IMR-90 (cell line): ENCODE results near the gene GABRA4. TPM values are rescaled to one million over a fixed set of nuclear protein-coding genes. Genes with fewer than 3 reads are reported as not detected.

Experiments
- ATAC-seq: fragments of 200-7000 bp; cut with Tn5 transposase; 2 replicates; pipeline ENCODE4 v1.9.1; 2020; ENCODE audit warnings: low read depth, mild to moderate bottlenecking, moderate library complexity
- BruUV-seq: library from RNA; stranded (reverse); fragments of 400-500 nt; replicated peaks from 2 replicates; lab custom pipeline; 2021; lab: Mats Ljungman, UMichigan
- CTCF ChIA-PET: fragments of 300-600 bp; formaldehyde crosslinking; extraction: SDS; loops from one replicate; lab custom pipeline; 2021; ENCODE audit warnings: antibody characterized with exemption; lab: Yijun Ruan, JAX
- POLR2A ChIA-PET: fragments of 300-600 bp; sonication (Branson Sonifier 250); formaldehyde crosslinking; loops from one replicate; lab custom pipeline; 2022; ENCODE audit warnings: antibody characterized with exemption; ENCODE audit not compliant: unreplicated experiment; lab: Charles Lee
- DNase-seq: peaks from one replicate; pipeline ENCODE4 v3.0.0; 2013
- H2AFZ ChIP-seq: replicated peaks from 2 replicates; pipeline ENCODE3; 2013; ENCODE audit warnings: low read length, mild to moderate bottlenecking; ENCODE audit not compliant: poor library complexity
- H2AK5ac ChIP-seq: 2 replicates; pipeline ENCODE4 v1.6.1; 2013; ENCODE audit warnings: low read depth, low read length, inconsistent platforms
- H2AK9ac ChIP-seq: replicated peaks from 2 replicates; pipeline ENCODE3; 2013; ENCODE audit warnings: mild to moderate bottlenecking, low read depth, low read length, moderate library complexity; ENCODE audit not compliant: poor library complexity
- H2BK120ac ChIP-seq: 2 replicates; pipeline ENCODE4 v1.6.1; 2013; ENCODE audit warnings: low read depth, low read length, inconsistent platforms
- H2BK15ac ChIP-seq: 3 replicates; pipeline ENCODE4 v1.6.1; 2013; ENCODE audit warnings: low read depth, low read length, inconsistent platforms
- H2BK20ac ChIP-seq: 2 replicates; pipeline ENCODE4 v1.6.1; 2013; ENCODE audit warnings: low read depth, mild to moderate bottlenecking, inconsistent platforms, low read length, moderate library complexity
- H2BK5ac ChIP-seq: 2 replicates; pipeline ENCODE4 v1.6.1; 2013; ENCODE audit warnings: mild to moderate bottlenecking, low read depth, low read length, inconsistent platforms; ENCODE audit not compliant: poor library complexity, severe bottlenecking
- H3K14ac ChIP-seq: replicated peaks from 2 replicates; pipeline ENCODE4 v1.6.1; 2013; ENCODE audit warnings: low read depth, low read length, inconsistent platforms
- H3K18ac ChIP-seq: 2 replicates; pipeline ENCODE4 v1.6.1; 2013; ENCODE audit warnings: low read depth, low read length, control low read depth
- H3K23ac ChIP-seq: 2 replicates; pipeline ENCODE4 v1.6.1; 2013; ENCODE audit warnings: low read depth, low read length, inconsistent platforms
- H3K27ac ChIP-seq: 2 replicates; pipeline ENCODE4 v1.5.1; 2013; ENCODE audit warnings: mild to moderate bottlenecking, control low read depth, low read length; ENCODE audit not compliant: insufficient read depth
- H3K27me3 ChIP-seq: 2 replicates; pipeline ENCODE4 v1.6.1; 2013; ENCODE audit warnings: low read length; ENCODE audit not compliant: control insufficient read depth, insufficient read depth
- H3K36me3 ChIP-seq: 2 replicates; pipeline ENCODE4 v1.6.1; 2013; ENCODE audit warnings: low read length, mixed read lengths; ENCODE audit not compliant: control insufficient read depth, insufficient read depth
- H3K4ac ChIP-seq: 2 replicates; pipeline ENCODE4 v1.6.1; 2013; ENCODE audit warnings: low read depth, low read length, inconsistent platforms
- H3K4me1 ChIP-seq: 2 replicates; pipeline ENCODE4 v1.6.1; 2013; ENCODE audit warnings: low read length, mixed read lengths; ENCODE audit not compliant: control insufficient read depth, insufficient read depth
- H3K4me2 ChIP-seq: 2 replicates; pipeline ENCODE4 v1.6.1; 2013; ENCODE audit warnings: low read depth, mild to moderate bottlenecking, control low read depth, low read length, moderate library complexity
- H3K4me3 ChIP-seq: 2 replicates; pipeline ENCODE4 v1.5.1; 2013; ENCODE audit warnings: low read depth, mild to moderate bottlenecking, control low read depth, low read length, moderate library complexity; ENCODE audit not compliant: insufficient read depth
- H3K56ac ChIP-seq: 2 replicates; pipeline ENCODE4 v1.6.1; 2013; ENCODE audit warnings: low read length, inconsistent platforms; ENCODE audit not compliant: insufficient read depth; ENCODE audit errors: extremely low read depth
- H3K79me1 ChIP-seq, 2 experiments: 2 replicates each; pipeline ENCODE4 v1.6.1; 2013; ENCODE audit warnings: low read length in 2 of 2, inconsistent platforms in 1 of 2, low read depth in 1 of 2
- H3K9ac ChIP-seq: 2 replicates; pipeline ENCODE4 v1.6.1; 2013; ENCODE audit warnings: low read depth, low read length, control low read depth
- H3K9me1 ChIP-seq: 2 replicates; pipeline ENCODE4 v1.6.1; 2013; ENCODE audit warnings: low read length, inconsistent platforms; ENCODE audit not compliant: insufficient read depth
- H3K9me3 ChIP-seq: 2 replicates; pipeline ENCODE4 v1.6.1; 2013; ENCODE audit warnings: low read length; ENCODE audit not compliant: control insufficient read depth, insufficient read depth
- H4K20me1 ChIP-seq: 2 replicates; pipeline ENCODE4 v1.6.1; 2013; ENCODE audit warnings: low read length, inconsistent platforms; ENCODE audit not compliant: insufficient read depth
- H4K5ac ChIP-seq: 2 replicates; pipeline ENCODE4 v1.6.1; 2013; ENCODE audit warnings: mild to moderate bottlenecking, low read depth, low read length, control low read depth
- H4K8ac ChIP-seq, 2 experiments: 2 replicates each; pipeline ENCODE4 v1.6.1; 2013; ENCODE audit warnings: low read depth in 2 of 2, low read length in 2 of 2, control low read depth in 1 of 2, inconsistent platforms in 1 of 2
- H4K91ac ChIP-seq: 2 replicates; pipeline ENCODE4 v1.6.1; 2013; ENCODE audit warnings: low read depth, low read length, inconsistent platforms; ENCODE audit not compliant: insufficient read depth
- CHD1 ChIP-seq: IDR thresholded peaks from 2 replicates; pipeline ENCODE4 v1.6.1; 2012; ENCODE audit warnings: low read depth, low read length, improper control_type of control experiment
- MAFK ChIP-seq: IDR thresholded peaks from 2 replicates; pipeline ENCODE4 v1.6.1; 2012; ENCODE audit warnings: low read depth, low read length, improper control_type of control experiment
- MAZ ChIP-seq: IDR thresholded peaks from 2 replicates; pipeline ENCODE4 v1.6.1; 2012; ENCODE audit warnings: low read depth, mild to moderate bottlenecking, low read length, improper control_type of control experiment, moderate library complexity, borderline replicate concordance
- RAD21 ChIP-seq: IDR thresholded peaks from 2 replicates; pipeline ENCODE4 v1.6.1; 2012; ENCODE audit warnings: low read length, improper control_type of control experiment
- RCOR1 ChIP-seq: IDR thresholded peaks from 2 replicates; pipeline ENCODE4 v1.6.1; 2012; ENCODE audit warnings: mild to moderate bottlenecking, low read length, improper control_type of control experiment; ENCODE audit not compliant: insufficient replicate concordance
- SMC3 ChIP-seq: fragments of 150-350 bp; IDR thresholded peaks from 2 replicates; pipeline ENCODE4 v1.6.1; 2016; ENCODE audit warnings: low read depth, mild to moderate bottlenecking, antibody characterized with exemption, low read length, moderate library complexity
- dilution Hi-C: fragments of 300-500 bp; cut with HindIII; formaldehyde crosslinking; loops from one replicate; pipeline ENCODE4 v1.14.3; 2018; ENCODE audit warnings: low sequenced_read_pairs; ENCODE audit not compliant: unreplicated experiment
- in situ Hi-C: fragments of 300-500 bp; cut with MboI; formaldehyde crosslinking; loops from 3 replicates; pipeline ENCODE4 v1.14.3; 2019; ENCODE audit warnings: low sequenced_read_pairs, inconsistent platforms, mixed read lengths
- intact Hi-C: fragments of 100-400 bp; cut with micrococcal nuclease; formaldehyde crosslinking; loops from 2 replicates; pipeline ENCODE4 v1.10.0; 2022
- polyA plus RNA-seq, 3 experiments: library from polyadenylated mRNA; depleted of rRNA; stranded (reverse); fragments of >200 nt; gene quantifications; 2 replicates each; pipeline ENCODE4 v1.2.3, GENCODE V29; 2012; ENCODE audit warnings: low replicate concordance in 1 of 3
- total RNA-seq: library from RNA; depleted of rRNA; stranded (reverse); fragments of >200 nt; gene quantifications from 2 replicates; pipeline ENCODE4 v1.2.3, GENCODE V29; 2012
- TF ChIP-seq, protein P1 (sequence below): fragments of 150-350 bp; IDR thresholded peaks from 2 replicates; pipeline ENCODE4 v1.6.1; 2017; ENCODE audit warnings: mild to moderate bottlenecking, antibody characterized with exemption, low read length, low read depth

The GABRA4 gene
- total and polyA plus RNA-seq, 2 of the 4 experiments (the other 2 are of a cell fraction) = 1.1 to 1.8 TPM

DNA sequence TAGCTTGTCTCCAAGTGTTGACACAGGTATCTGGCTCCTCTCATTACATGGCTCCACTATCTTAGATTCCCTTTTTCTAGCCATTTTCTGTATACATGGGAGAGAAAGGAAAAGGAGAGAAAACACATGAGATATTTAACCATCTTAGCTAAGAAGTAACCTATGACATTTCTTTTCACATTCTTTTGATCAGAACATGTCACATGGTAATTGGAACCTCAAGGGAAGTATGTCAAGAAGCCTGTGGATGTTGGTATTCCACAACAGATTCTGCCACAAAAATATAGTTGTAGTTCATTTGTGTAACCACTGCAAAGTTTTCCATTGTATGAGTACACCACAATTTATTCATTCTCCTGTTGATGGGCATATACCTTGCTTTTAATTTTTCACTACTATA lies 19.3 kb upstream of the GABRA4 start:
- CTCF ChIA-PET = no interaction called here
- TF ChIP-seq CHD1 (no peak), MAZ (no peak), RAD21 (no peak), SMC3 (no peak), RCOR1 (no peak), MAFK (no peak)
- TF ChIP-seq, protein P1, sequence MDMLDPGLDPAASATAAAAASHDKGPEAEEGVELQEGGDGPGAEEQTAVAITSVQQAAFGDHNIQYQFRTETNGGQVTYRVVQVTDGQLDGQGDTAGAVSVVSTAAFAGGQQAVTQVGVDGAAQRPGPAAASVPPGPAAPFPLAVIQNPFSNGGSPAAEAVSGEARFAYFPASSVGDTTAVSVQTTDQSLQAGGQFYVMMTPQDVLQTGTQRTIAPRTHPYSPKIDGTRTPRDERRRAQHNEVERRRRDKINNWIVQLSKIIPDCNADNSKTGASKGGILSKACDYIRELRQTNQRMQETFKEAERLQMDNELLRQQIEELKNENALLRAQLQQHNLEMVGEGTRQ = no peak
- in situ Hi-C loops = no loop called here

More for the DNA sequence above, 19.3 kb upstream of the GABRA4 start:
- no TSS peak for BruUV-seq
- Histone ChIP-seq H4K91ac (no peak overlapping the region), H3K9me1 (peaks cover 5% of the 10 kb centered on the region; the same call in 1 of the 2 replicates), H3K56ac (no peak overlapping the region), H2BK120ac (no peak overlapping the region), H4K20me1 (no peaks in the 10 kb centered on the region), H4K8ac (no peak overlapping the region), H2AK5ac (no peak overlapping the region), H3K79me1 (no peaks in the 10 kb centered on the region), H3K4me1 (peaks cover 3% of the 10 kb centered on the region; the same call in 1 of the 2 replicates), H3K14ac (no peak overlapping the region), H3K4me2 (no peak overlapping the region), H3K27me3 (no peaks in the 10 kb centered on the region), H3K4ac (no peak overlapping the region), H2BK20ac (no peak overlapping the region), H3K18ac (no peak overlapping the region), H3K9me3 (no peaks in the 10 kb centered on the region), H3K27ac (no peak overlapping the region), H3K9ac (no peak overlapping the region), H3K23ac (no peak overlapping the region), H2BK5ac (no peak overlapping the region), H2AK9ac (no peak overlapping the region), H2BK15ac (no peak overlapping the region), H3K4me3 (no peak overlapping the region), H4K5ac (no peak overlapping the region), H2AFZ (no peak overlapping the region), H3K36me3 (no peaks in the 10 kb centered on the region)
- no peak for DNase-seq
- dilution Hi-C loops (no loop called here), intact Hi-C loops (no loop called here)
- ATAC-seq = no peak
- POLR2A ChIA-PET = no interaction called here
